PC-9 (cell line): ENCODE results near the gene SUOX. TPM values are rescaled to one million over a fixed set of nuclear protein-coding genes. Genes with fewer than 3 reads are reported as not detected.

Experiments used
- BruUV-seq: library from RNA; stranded (reverse); fragments of 400-500 nt; replicated peaks from 2 replicates; lab custom pipeline; 2021; lab: Mats Ljungman, UMichigan
- CTCF ChIA-PET: fragments of 300-600 bp; sonication (Branson Sonifier 250); formaldehyde crosslinking; loops from one replicate; lab custom pipeline; 2022; ENCODE audit warnings: antibody characterized with exemption; lab: Charles Lee
- POLR2A ChIA-PET: fragments of 300-600 bp; sonication (Branson Sonifier 250); formaldehyde crosslinking; loops from one replicate; lab custom pipeline; 2022; ENCODE audit warnings: antibody characterized with exemption; ENCODE audit not compliant: unreplicated experiment; lab: Charles Lee
- DNase-seq, 2 experiments: peaks; one replicate each; pipeline versions ENCODE4 v3.0.0 to v3.0.0-alpha.2; 2015 to 2022; ENCODE audit warnings: mixed read lengths in 1 of 2
- H2AFZ ChIP-seq: fragments of 200-600 bp; sonication (generic); 2 replicates; pipeline ENCODE4 v1.8.1; 2017; ENCODE audit warnings: antibody characterized with exemption
- H3F3A ChIP-seq: fragments of 200-600 bp; sonication (generic); 2 replicates; pipeline ENCODE4 v1.8.1; 2017; ENCODE audit warnings: antibody characterized with exemption, mild to moderate bottlenecking, low read depth; ENCODE audit not compliant: insufficient read depth
- H3K27ac ChIP-seq: fragments of 200-600 bp; sonication (generic); 2 replicates; pipeline ENCODE4 v1.6.1; 2016; ENCODE audit warnings: mixed run types
- H3K27me3 ChIP-seq: fragments of 200-600 bp; sonication (generic); 2 replicates; pipeline ENCODE4 v1.6.1; 2016; ENCODE audit warnings: low read depth, mixed run types; ENCODE audit not compliant: insufficient read depth
- H3K36me3 ChIP-seq: fragments of 200-600 bp; sonication (generic); 2 replicates; pipeline ENCODE4 v1.6.1; 2016; ENCODE audit warnings: low read depth, mixed run types
- H3K4me1 ChIP-seq: fragments of 200-600 bp; sonication (generic); replicated peaks from 2 replicates; pipeline ENCODE4 v1.6.1; 2016; ENCODE audit warnings: mixed run types; ENCODE audit not compliant: insufficient read depth
- H3K4me2 ChIP-seq: fragments of 200-600 bp; sonication (generic); 2 replicates; pipeline ENCODE4 v1.6.1; 2017; ENCODE audit warnings: mixed run types
- H3K4me3 ChIP-seq: fragments of 200-600 bp; sonication (generic); 2 replicates; pipeline ENCODE4 v1.6.1; 2016; ENCODE audit warnings: mixed run types
- H3K79me2 ChIP-seq: fragments of 200-600 bp; sonication (generic); 2 replicates; pipeline ENCODE4 v1.6.1; 2017; ENCODE audit warnings: low read depth, mixed run types
- H3K9me2 ChIP-seq: fragments of 200-600 bp; sonication (generic); 2 replicates; pipeline ENCODE4 v1.8.1; 2017; ENCODE audit warnings: mild to moderate bottlenecking; ENCODE audit not compliant: insufficient read depth
- H3K9me3 ChIP-seq: fragments of 200-600 bp; sonication (generic); 2 replicates; pipeline ENCODE4 v1.8.1; 2016; ENCODE audit warnings: low read depth; ENCODE audit not compliant: insufficient read depth
- H4K20me1 ChIP-seq: fragments of 200-600 bp; sonication (generic); 2 replicates; pipeline ENCODE4 v1.8.1; 2017; ENCODE audit not compliant: insufficient read depth
- CTCF ChIP-seq: fragments of 200-600 bp; sonication (generic); conservative IDR thresholded peaks from 2 replicates; pipeline ENCODE4 v1.6.1; 2017; ENCODE audit warnings: mixed run types, antibody characterized with exemption, mild to moderate bottlenecking, moderate library complexity
- EZH2 ChIP-seq: fragments of 200-600 bp; sonication (generic); IDR thresholded peaks from 2 replicates; pipeline ENCODE4 v1.8.0; 2017; ENCODE audit warnings: antibody characterized with exemption, low read depth
- intact Hi-C: fragments of 100-400 bp; cut with micrococcal nuclease; formaldehyde crosslinking; loops from one replicate; pipeline ENCODE4 v1.10.0; 2022; ENCODE audit not compliant: unreplicated experiment
- total RNA-seq: library from RNA; stranded (reverse); gene quantifications from 2 replicates; pipeline ENCODE4 v1.2.3, GENCODE V29; 2021

The SUOX gene
- total RNA-seq, 1 experiment from 2014 or later, result 22.7 TPM

GRCh38 chr12:56037161-56037560 is 40.1 kb downstream of the SUOX start:
- Histone ChIP-seq H3K9me2 (no peaks in the 10 kb centered on the region), H3K27me3 (no peaks in the 10 kb centered on the region), H3K4me2 (no peak overlapping the region), H4K20me1 (no peaks in the 10 kb centered on the region), H3K4me3 (no peak overlapping the region), H3F3A (peaks cover 12% of the 10 kb centered on the region), H3K27ac (no peak overlapping the region), H3K4me1 (peaks cover 15% of the 10 kb centered on the region), H2AFZ (no peak overlapping the region), H3K79me2 (peaks cover 3% of the 10 kb centered on the region), H3K36me3 (no peaks in the 10 kb centered on the region), H3K9me3 (no peaks in the 10 kb centered on the region)
- ChIA-PET CTCF (interaction anchor here (0.6 kb wide), 2 partner anchors 54 to 105 kb away, joined by 3 read pairs; no protein-coding TSS in a partner anchor), POLR2A (interaction anchor here (0.6 kb wide), 1 partner anchor 957 kb away, joined by 5 read pairs; a partner anchor contains a TSS)
- DNase-seq, result no peak
- intact Hi-C loops, result no loop called here
- no TSS peak for BruUV-seq
- no peak for TF ChIP-seq EZH2
- no peak for TF ChIP-seq CTCF

GRCh38 chr12:56038022-56038655 is 41.1 kb downstream of the SUOX start:
- POLR2A ChIA-PET, result no interaction called here
- peaks cover 20% of the 10 kb centered on the region for H3K4me1 ChIP-seq
- peaks cover 19% of the 10 kb centered on the region for H3F3A ChIP-seq
- TF ChIP-seq CTCF (no peak), EZH2 (no peak)
- no TSS peak for BruUV-seq
- CTCF ChIA-PET, result interaction anchor here (0.6 to 0.7 kb wide), 3 partner anchors 20 to 77 kb away, joined by 3 to 6 read pairs (median 6); no protein-coding TSS in a partner anchor
- no peaks in the 10 kb centered on the region for H3K9me3 ChIP-seq
- no peaks in the 10 kb centered on the region for H3K27me3 ChIP-seq
- H2AFZ ChIP-seq, result no peak overlapping the region
- no peak overlapping the region for H3K27ac ChIP-seq
- H3K4me3 ChIP-seq, result no peak overlapping the region
- no peak overlapping the region for H3K4me2 ChIP-seq
- peaks cover 13% of the 10 kb centered on the region for H3K79me2 ChIP-seq
- no peak for DNase-seq
- H3K9me2 ChIP-seq, result no peaks in the 10 kb centered on the region
- intact Hi-C loops, result no loop called here
- peaks cover 7% of the 10 kb centered on the region for H3K36me3 ChIP-seq
- H4K20me1 ChIP-seq, result peaks cover 4% of the 10 kb centered on the region; the same call in 1 of the 2 replicates

- Histone ChIP-seq H3K4me3 (no peak overlapping the region), H3K79me2 (peaks cover 26% of the 10 kb centered on the region), H3K4me2 (peak overlapping the region; percentile 87; the same call in 1 of the 2 replicates), H3K27ac (no peak overlapping the region), H3K4me1 (peaks cover 24% of the 10 kb centered on the region), H3K9me2 (no peaks in the 10 kb centered on the region), H4K20me1 (peaks cover 13% of the 10 kb centered on the region; the same call in 1 of the 2 replicates), H3K27me3 (no peaks in the 10 kb centered on the region), H3F3A (peaks cover 37% of the 10 kb centered on the region), H3K9me3 (no peaks in the 10 kb centered on the region), H3K36me3 (peaks cover 25% of the 10 kb centered on the region), H2AFZ (no peak overlapping the region; the same call in 1 of the 2 replicates)
- no TSS peak for BruUV-seq
- POLR2A ChIA-PET, result no interaction called here
- intact Hi-C loops, result loop anchor here (2.0 to 10.0 kb wide), 6 partner anchors 77 to 223 kb away; partner anchors contain the start of genes NABP2, ORMDL2, PYM1 and RNF41
- TF ChIP-seq CTCF (no peak), EZH2 (no peak)
- DNase-seq, result no peak
- CTCF ChIA-PET, result interaction anchor here (0.6 to 1.3 kb wide), 5 partner anchors 11 to 371 kb away, joined by 3 to 20 read pairs (median 4); partner anchors contain the start of genes ORMDL2 and SARNP
These were observed 43.1 kb downstream of the SUOX start for GRCh38 chr12:56040151-56040550.
